Activated CD4-positive, alpha-beta T cell treated with anti-CD3 and anti-CD28 coated beads, Interleukin-2, amount 50 U/mL, for 24 hours (primary cell): ENCODE measurements around the gene CUL1.

Experiments used
- DNase-seq, 2 donors: peaks; one replicate each; pipeline ENCODE4 v3.0.0-alpha.2; 2020; ENCODE audit warnings: low read depth in 1 of 2, low spot score in 1 of 2

Gene CUL1

DNA sequence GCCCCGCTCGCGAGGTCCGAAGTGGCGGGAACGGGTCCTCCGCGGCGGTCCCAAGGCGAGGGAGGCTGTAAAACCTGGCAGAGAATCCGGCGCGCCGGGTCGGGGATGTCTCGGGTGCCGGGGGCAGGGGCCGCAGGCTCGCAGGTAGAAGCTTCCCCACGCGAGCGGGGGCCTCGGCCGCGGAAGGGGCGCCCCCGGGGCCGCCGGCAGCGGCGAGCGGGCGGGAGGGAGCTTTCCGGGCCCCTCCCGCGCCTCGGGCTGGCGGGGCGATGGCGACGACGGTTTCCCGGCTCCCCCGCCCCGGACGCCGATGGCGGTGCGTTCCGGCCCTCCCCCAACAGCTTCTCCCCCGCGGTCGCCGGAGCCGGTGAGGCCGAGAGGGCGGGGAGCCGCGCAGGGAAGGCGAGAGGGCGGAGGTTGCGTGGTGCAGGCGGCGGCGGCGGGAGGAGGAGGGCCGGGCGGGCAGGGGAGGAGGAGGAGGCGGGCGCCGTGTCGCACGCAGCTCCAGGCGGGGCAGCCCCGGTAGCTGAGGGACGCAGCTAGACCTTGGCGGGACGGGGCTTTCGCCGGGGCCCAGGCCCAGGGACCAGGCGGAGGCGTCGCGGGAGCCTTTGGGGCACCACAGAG, at the start of gene CUL1:
CUL1 (plus strand) TSS at position 507 of the 627 bp plus-strand sequence. CDS start 31,220 bp downstream, outside the sequence.
- peak; percentile 67 to 76 for DNase-seq

- DNase-seq = no peak
Measured at GRCh38 chr7:148650232-148650858, 48.4 kb upstream of the CUL1 start.

GRCh38 chr7:148652773-148653172, 45.9 kb upstream of the CUL1 start:
- DNase-seq = no peak

- no peak for DNase-seq
Measured at GRCh38 chr7:148657929-148658328, 40.8 kb upstream of the CUL1 start.

GRCh38 chr7:148661471-148661870, 37.2 kb upstream of the CUL1 start:
- no peak for DNase-seq

DNA sequence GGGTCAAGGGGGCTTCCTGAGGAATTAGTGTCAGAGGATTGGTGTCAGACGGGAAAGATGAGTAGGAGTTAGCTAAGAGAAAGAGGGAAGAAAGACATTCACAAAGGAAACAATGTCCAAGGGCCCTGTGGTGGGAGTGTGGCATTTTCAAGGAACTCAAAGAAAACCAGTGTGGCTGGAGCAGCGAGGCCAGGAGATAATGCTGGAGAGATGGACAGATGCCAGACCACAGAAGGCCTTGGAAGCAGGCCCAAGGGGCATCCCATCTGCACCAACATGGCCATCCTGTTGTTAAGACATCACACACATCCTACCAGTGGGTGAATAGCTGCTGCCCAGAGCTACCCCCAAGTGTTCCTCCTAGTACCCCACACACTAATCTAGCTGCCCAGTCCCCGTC, 36.1 kb upstream of the CUL1 start:
- no peak for DNase-seq

DNA sequence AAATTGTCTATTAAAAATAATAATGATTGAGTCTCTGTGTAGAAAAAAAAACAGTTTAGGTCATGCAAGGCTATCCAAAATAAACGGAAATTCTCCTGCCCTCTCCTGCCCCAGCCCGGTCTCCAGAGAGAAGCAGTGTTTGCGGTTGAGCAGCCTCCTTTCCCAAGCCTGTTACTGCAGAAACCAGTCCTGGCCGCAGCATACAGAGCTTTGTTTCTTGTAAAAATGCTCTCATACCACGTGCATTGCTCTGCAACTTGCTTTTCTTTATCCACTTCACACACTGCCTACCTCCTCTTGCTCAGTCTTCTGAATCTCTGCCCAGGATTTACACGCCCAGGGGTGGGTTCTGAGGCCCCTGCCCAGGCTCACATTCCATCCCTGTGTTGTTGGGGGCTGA, 34.4 kb upstream of the CUL1 start:
- no peak for DNase-seq

- DNase-seq = no peak
Measured at GRCh38 chr7:148665221-148665620, 33.5 kb upstream of the CUL1 start.

DNA sequence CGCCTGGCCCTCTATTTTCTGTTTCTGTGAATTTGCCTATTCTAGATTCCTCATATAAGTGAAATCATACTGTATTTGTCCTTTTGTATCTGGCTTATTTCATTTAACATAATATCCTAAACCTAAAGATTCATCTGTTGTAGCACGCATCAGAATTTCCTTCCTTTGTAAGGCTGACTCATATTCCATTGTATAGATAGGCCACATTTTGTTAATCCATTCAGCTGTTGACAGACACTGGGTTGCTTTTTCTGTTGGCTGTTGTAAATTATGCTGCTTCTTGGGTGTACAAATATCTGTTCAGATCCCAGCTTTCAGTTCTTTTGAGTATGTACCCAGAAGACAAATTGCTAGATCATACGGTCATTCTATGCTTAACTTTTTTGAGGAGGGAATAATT, 28.8 kb upstream of the CUL1 start:
- DNase-seq = no peak

DNA sequence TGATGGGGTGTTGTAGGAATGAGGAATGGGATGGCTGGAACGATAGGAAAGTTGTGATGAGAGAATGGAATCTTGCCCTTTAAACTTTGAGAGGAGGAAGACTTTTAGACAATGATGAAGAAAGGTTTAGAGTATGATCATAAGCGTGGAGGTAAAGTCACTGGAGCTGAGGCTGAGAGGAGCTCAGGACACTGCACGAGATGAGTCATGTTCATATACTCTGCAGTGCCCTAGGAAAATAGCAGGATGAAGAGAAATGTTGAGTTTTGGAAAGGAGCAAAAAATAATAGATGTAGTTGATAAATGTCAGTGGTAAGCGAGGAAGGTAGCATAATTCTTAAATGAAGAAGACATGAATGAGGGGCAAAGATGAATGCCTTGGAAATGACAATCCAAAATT, 28.3 kb upstream of the CUL1 start:
- no peak for DNase-seq

GRCh38 chr7:148670807-148671206, 27.9 kb upstream of the CUL1 start:
- no peak for DNase-seq

GRCh38 chr7:148672041-148672440, 26.7 kb upstream of the CUL1 start:
- DNase-seq = no peak

GRCh38 chr7:148674689-148675088, 24.0 kb upstream of the CUL1 start:
- no peak for DNase-seq

GRCh38 chr7:148676291-148676690, 22.4 kb upstream of the CUL1 start:
- no peak for DNase-seq

DNA sequence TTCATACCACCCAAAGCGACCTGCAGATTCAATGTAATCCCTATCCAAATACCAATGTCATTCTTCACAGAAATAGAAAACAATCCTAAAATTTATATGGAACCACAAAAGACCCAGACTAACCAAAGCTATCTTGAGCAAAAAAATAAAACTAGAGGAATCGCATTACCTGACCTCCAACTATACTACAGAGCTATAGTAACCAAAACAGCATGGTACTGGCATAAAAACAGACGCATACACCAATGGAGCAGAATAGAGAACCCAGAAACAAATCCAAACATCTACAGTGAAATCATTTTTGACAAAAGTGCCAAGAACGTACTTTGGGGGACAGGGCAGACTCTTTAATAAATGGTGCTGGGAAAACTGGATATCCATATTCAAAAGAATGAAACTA, 16.9 kb upstream of the CUL1 start:
- no peak for DNase-seq

- DNase-seq = no peak
Measured at GRCh38 chr7:148684289-148684830, 14.3 kb upstream of the CUL1 start.

GRCh38 chr7:148686312-148686937, 12.3 kb upstream of the CUL1 start:
- no peak for DNase-seq

DNA sequence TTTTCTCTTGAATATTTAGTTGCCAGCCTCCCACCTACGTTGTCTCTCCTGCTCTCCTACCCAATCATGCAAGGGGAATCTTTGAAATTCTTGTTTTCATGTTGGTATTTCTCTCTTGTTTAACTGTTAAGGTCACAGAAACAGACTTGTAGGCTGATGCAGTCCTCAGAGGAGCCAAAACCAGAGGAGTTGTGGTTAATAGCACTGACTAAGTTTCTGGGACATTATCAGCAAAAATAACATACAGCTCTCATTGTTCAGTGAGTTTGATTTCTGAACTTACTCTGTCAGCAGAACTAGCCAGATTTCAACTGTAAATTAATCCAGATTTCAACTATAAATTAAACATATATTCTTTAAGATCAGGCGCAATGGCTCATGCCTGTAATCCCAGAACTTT, 11.1 kb upstream of the CUL1 start:
- DNase-seq = no peak

- no peak for DNase-seq
Measured at GRCh38 chr7:148688526-148688925, 10.2 kb upstream of the CUL1 start.

DNA sequence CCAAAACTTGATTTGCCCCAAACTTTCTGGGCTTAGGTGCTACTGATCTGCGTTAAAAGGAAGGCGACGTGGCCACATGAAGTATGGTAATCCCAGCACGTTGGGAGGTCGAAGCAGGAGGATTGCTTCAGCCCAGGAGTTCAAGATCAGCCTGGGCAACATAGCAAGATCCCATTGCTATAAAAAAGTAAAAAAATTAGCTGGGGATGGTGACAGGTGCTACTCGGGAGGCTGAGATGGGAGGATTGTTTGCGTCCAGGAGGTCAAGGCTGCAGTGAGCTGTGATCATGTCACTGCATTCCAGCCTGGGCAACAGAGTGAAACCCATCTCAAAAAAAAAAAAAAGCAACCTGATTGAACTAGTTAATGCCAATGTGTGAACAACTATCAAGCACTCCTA, 5.1 kb upstream of the CUL1 start:
- DNase-seq = no peak

GRCh38 chr7:148694631-148695030, 4.1 kb upstream of the CUL1 start:
- no peak for DNase-seq

DNA sequence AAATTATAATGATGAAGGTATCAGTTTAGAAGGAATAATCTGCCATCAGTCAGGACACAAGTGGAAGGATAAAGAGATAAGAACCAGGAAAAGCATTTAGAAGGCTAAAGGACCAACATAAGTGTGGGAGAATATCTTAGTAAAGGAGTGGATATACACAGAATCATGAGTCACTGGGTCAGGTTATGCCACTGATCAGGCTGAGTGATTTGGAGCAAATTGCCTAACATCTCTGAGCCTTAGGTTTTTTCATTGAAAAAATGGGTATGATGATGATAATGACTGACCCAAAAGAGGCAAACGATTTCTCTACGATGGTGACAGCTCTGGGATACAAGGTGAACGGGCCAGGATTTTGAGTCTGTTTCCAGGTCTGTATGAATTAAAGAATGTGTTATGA, 2.8 kb upstream of the CUL1 start:
- no peak for DNase-seq
